Measurements from ENCODE around the gene SPAG7. TPM values are rescaled to one million over a fixed set of nuclear protein-coding genes. Genes with fewer than 3 reads are reported as not detected.
A peak's percentile ranks its signal among the peaks of the same experiment; 100 is the strongest.

The SPAG7 gene
- total RNA-seq, 2 experiments from 2014 or later, result 54.4 to 58.9 TPM

- POLR2A ChIA-PET, result interaction anchor here (0.5 to 3.3 kb wide), 5 partner anchors 16 to 109 kb away, joined by 3 to 10 read pairs (median 5); partner anchors contain the start of gene SPAG7
- Histone ChIP-seq H3K79me2 (ENCODE audit: insufficient read depth, low read depth, low read length) (peaks cover 3% of the 10 kb centered on the region; the same call in 1 of the 2 replicates), H3K9me3 (ENCODE audit: low read length) (no peaks in the 10 kb centered on the region), H3K4me3 (ENCODE audit: low read depth, low read length, poor library complexity, severe bottlenecking) (peak overlapping the region; percentile 93), H3K4me1 (ENCODE audit: insufficient read depth, low read length, poor library complexity, severe bottlenecking) (peaks cover 33% of the 10 kb centered on the region), H3K4me2 (ENCODE audit: low read length) (peak overlapping the region; percentile 99), H3K36me3 (ENCODE audit: insufficient read depth, low read length) (peaks cover 19% of the 10 kb centered on the region; the same call in 1 of the 2 replicates), H3K9me2 (ENCODE audit: insufficient read depth, low read length) (no peaks in the 10 kb centered on the region), H2AFZ (ENCODE audit: low read length) (peak overlapping the region; percentile 83; the same call in 1 of the 2 replicates), H4K20me1 (ENCODE audit: insufficient read depth, low read length) (no peaks in the 10 kb centered on the region), H3K27ac (ENCODE audit: low read depth, low read length, poor library complexity, severe bottlenecking) (peak overlapping the region; percentile 48)
- TF ChIP-seq, protein P1, sequence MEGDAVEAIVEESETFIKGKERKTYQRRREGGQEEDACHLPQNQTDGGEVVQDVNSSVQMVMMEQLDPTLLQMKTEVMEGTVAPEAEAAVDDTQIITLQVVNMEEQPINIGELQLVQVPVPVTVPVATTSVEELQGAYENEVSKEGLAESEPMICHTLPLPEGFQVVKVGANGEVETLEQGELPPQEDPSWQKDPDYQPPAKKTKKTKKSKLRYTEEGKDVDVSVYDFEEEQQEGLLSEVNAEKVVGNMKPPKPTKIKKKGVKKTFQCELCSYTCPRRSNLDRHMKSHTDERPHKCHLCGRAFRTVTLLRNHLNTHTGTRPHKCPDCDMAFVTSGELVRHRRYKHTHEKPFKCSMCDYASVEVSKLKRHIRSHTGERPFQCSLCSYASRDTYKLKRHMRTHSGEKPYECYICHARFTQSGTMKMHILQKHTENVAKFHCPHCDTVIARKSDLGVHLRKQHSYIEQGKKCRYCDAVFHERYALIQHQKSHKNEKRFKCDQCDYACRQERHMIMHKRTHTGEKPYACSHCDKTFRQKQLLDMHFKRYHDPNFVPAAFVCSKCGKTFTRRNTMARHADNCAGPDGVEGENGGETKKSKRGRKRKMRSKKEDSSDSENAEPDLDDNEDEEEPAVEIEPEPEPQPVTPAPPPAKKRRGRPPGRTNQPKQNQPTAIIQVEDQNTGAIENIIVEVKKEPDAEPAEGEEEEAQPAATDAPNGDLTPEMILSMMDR (conservative IDR thresholded peaks at IDR 0.05; ENCODE audit: low read length), result no peak
- TF ChIP-seq EZH2phosphoT487 (IDR thresholded peaks at IDR 0.05; ENCODE audit: borderline replicate concordance, low read depth, low read length), result no peak
- no TSS peak for BruUV-seq (replicated peaks)
- CTCF ChIA-PET (ENCODE audit: unreplicated experiment), result no interaction called here
- no peak for DNase-seq (ENCODE audit: low spot score)
- intact Hi-C loops (cut with micrococcal nuclease; ENCODE audit: unreplicated experiment), result loop anchor here (2.0 to 5.0 kb wide), 3 partner anchors 32 to 79 kb away; no protein-coding TSS in a partner anchor
These were observed 18.8 kb upstream of the SPAG7 start for GRCh38 chr17:4986403-4986802.

DNA sequence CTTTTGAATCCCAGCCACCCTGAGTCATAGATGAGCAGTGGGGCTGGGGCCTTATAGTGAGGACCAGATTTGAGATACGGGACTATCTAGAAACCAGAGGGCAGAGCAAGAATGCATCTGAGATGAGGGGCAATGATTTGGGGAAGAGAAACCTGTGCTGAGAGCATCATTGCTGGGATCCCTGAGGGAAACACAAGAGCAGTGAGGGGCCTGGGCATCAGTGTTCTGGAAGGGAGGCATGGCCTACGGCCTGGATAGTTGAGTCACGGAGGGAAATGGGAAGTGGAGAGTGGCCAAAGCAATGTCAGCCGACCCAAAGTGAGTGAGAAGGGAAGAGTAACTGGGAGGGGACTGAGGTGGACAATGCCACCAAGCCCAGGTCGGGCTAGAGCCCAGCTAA, 14.7 kb upstream of the SPAG7 start:
- BruUV-seq (replicated peaks), result no TSS peak
- Histone ChIP-seq H3K36me3 (ENCODE audit: insufficient read depth, low read length) (peaks cover 55% of the 10 kb centered on the region), H3K9me3 (ENCODE audit: low read length) (no peaks in the 10 kb centered on the region), H3K79me2 (ENCODE audit: insufficient read depth, low read depth, low read length) (no peaks in the 10 kb centered on the region; the same call in 1 of the 2 replicates), H2AFZ (ENCODE audit: low read length) (no peak overlapping the region), H4K20me1 (ENCODE audit: insufficient read depth, low read length) (no peaks in the 10 kb centered on the region), H3K4me3 (ENCODE audit: low read depth, low read length, poor library complexity, severe bottlenecking) (no peak overlapping the region), H3K4me2 (ENCODE audit: low read length) (no peak overlapping the region), H3K4me1 (ENCODE audit: insufficient read depth, low read length, poor library complexity, severe bottlenecking) (peaks cover 40% of the 10 kb centered on the region), H3K27ac (ENCODE audit: low read depth, low read length, poor library complexity, severe bottlenecking) (no peak overlapping the region), H3K9me2 (ENCODE audit: insufficient read depth, low read length) (no peaks in the 10 kb centered on the region)
- POLR2A ChIA-PET, result interaction anchor here (0.7 kb wide), 1 partner anchor 102 kb away, joined by 3 read pairs; no protein-coding TSS in a partner anchor
- intact Hi-C loops (cut with micrococcal nuclease; ENCODE audit: unreplicated experiment), result no loop called here
- no peak for TF ChIP-seq EZH2phosphoT487 (IDR thresholded peaks at IDR 0.05; ENCODE audit: borderline replicate concordance, low read depth, low read length)
- TF ChIP-seq, protein P1 (conservative IDR thresholded peaks at IDR 0.05; ENCODE audit: low read length), result no peak
- CTCF ChIA-PET (ENCODE audit: unreplicated experiment), result no interaction called here
- no peak for DNase-seq (ENCODE audit: low spot score)

DNA sequence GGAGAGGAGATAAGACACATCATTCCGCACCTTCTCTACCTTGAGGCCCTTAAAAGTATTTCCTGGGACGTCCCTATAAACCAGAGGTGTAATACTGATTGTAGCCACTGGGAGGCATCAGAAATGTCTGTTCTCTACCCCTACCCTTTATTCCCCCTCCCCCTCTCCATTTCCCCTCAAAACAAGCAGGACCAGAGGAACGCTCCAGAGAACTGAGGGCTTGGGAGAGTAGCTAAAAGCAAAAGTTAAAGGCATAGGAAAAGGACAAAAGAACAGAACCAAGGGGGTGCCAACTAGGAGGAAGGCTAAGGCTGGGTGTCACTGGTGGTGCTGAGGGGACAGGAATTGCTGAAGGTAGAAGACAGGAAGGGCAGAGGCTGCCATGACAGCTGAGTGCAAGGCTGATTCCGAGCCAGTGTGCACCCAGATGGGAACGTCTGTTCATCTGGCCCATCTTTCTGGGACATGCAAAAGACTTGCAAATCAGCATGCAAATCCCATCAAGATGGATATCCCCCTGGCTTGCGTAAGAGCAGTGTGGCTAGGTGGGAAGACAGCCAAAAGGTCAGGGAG, 13.1 kb upstream of the SPAG7 start:
- CTCF ChIA-PET (ENCODE audit: unreplicated experiment), result no interaction called here
- intact Hi-C loops (cut with micrococcal nuclease; ENCODE audit: unreplicated experiment), result loop anchor here (1.0 kb wide), 2 partner anchors 39 to 82 kb away; no protein-coding TSS in a partner anchor
- POLR2A ChIA-PET, result no interaction called here
- Histone ChIP-seq H3K4me1 (ENCODE audit: insufficient read depth, low read length, poor library complexity, severe bottlenecking) (peaks cover 28% of the 10 kb centered on the region), H3K9me2 (ENCODE audit: insufficient read depth, low read length) (no peaks in the 10 kb centered on the region), H3K27ac (ENCODE audit: low read depth, low read length, poor library complexity, severe bottlenecking) (no peak overlapping the region), H3K79me2 (ENCODE audit: insufficient read depth, low read depth, low read length) (no peaks in the 10 kb centered on the region), H4K20me1 (ENCODE audit: insufficient read depth, low read length) (no peaks in the 10 kb centered on the region), H3K9me3 (ENCODE audit: low read length) (no peaks in the 10 kb centered on the region), H3K36me3 (ENCODE audit: insufficient read depth, low read length) (peaks cover 63% of the 10 kb centered on the region), H3K4me3 (ENCODE audit: low read depth, low read length, poor library complexity, severe bottlenecking) (no peak overlapping the region), H2AFZ (ENCODE audit: low read length) (no peak overlapping the region), H3K4me2 (ENCODE audit: low read length) (peak overlapping the region; percentile 49)
- TF ChIP-seq EZH2phosphoT487 (IDR thresholded peaks at IDR 0.05; ENCODE audit: borderline replicate concordance, low read depth, low read length), result no peak
- TF ChIP-seq, protein P1 (conservative IDR thresholded peaks at IDR 0.05; ENCODE audit: low read length), result peak; percentile 90
- peak; percentile 83 for DNase-seq (ENCODE audit: low spot score)
- no TSS peak for BruUV-seq (replicated peaks)
